H1 (cell line): Measurements from ENCODE around the gene TIGIT. TPM values are rescaled to one million over a fixed set of nuclear protein-coding genes. Genes with fewer than 3 reads are reported as not detected.

Experiments used
- CTCF ChIA-PET: fragments of 300-600 bp; sonication (Branson Sonifier 250); formaldehyde crosslinking; loops from one replicate; lab custom pipeline; 2021; ENCODE audit not compliant: partially characterized antibody; lab: Charles Lee
- POLR2A ChIA-PET: fragments of 300-600 bp; sonication (Branson Sonifier 250); formaldehyde crosslinking; loops from one replicate; lab custom pipeline; 2021; ENCODE audit warnings: inconsistent platforms; ENCODE audit not compliant: partially characterized antibody; lab: Charles Lee
- DNase-seq, 2 experiments: peaks; one replicate each; pipeline versions ENCODE4 v3.0.0 to v3.0.0-alpha.2; 2010 to 2022; ENCODE audit warnings: low spot score in 2 of 2, low read depth in 1 of 2, mixed read lengths in 1 of 2
- FAIRE-seq: peaks from 2 replicates; lab custom pipeline; 2011; peaks lifted over from hg19 to GRCh38; lab: Jason Lieb, UNC
- H2AFZ ChIP-seq: 2 replicates; pipeline ENCODE4 v1.8.1; 2012; ENCODE audit warnings: low read length, inconsistent platforms
- H2AK5ac ChIP-seq: 2 replicates; pipeline ENCODE4 v1.6.1; 2013; ENCODE audit warnings: low read depth, low read length
- H2BK120ac ChIP-seq: replicated peaks from 2 replicates; pipeline ENCODE3; 2013; ENCODE audit warnings: low read depth, low read length, inconsistent platforms
- H2BK12ac ChIP-seq: 2 replicates; pipeline ENCODE4 v1.6.1; 2013; ENCODE audit warnings: low read depth, low read length
- H2BK15ac ChIP-seq: 2 replicates; pipeline ENCODE4 v1.6.1; 2013; ENCODE audit warnings: low read length
- H2BK20ac ChIP-seq: 2 replicates; pipeline ENCODE4 v1.6.1; 2013; ENCODE audit warnings: low read length
- H2BK5ac ChIP-seq: 2 replicates; pipeline ENCODE4 v1.6.1; 2013; ENCODE audit warnings: low read depth, low read length
- H3K14ac ChIP-seq: 2 replicates; pipeline ENCODE4 v1.6.1; 2013; ENCODE audit warnings: inconsistent platforms; ENCODE audit not compliant: insufficient read length
- H3K18ac ChIP-seq: 2 replicates; pipeline ENCODE4 v1.6.1; 2013; ENCODE audit warnings: low read length; ENCODE audit errors: extremely low read depth
- H3K23ac ChIP-seq: 2 replicates; pipeline ENCODE4 v1.6.1; 2013; ENCODE audit warnings: inconsistent platforms; ENCODE audit not compliant: insufficient read length
- H3K23me2 ChIP-seq: 2 replicates; pipeline ENCODE4 v1.6.1; 2013; ENCODE audit warnings: low read depth, low read length
- H3K27ac ChIP-seq: 2 replicates; pipeline ENCODE4 v1.6.1; 2011; ENCODE audit warnings: low read depth, low read length, inconsistent platforms
- H3K27me3 ChIP-seq, 4 experiments: replicated peaks in 1 of 4; 1 replicate in 1 of 4; 2 replicates in 3 of 4; pipeline versions ENCODE4 v1.6.1 to v1.8.1; 2011 to 2013; ENCODE audit warnings: low read length in 3 of 4, mild to moderate bottlenecking in 3 of 4, inconsistent platforms in 2 of 4, mixed read lengths in 2 of 4, moderate library complexity in 1 of 4; ENCODE audit not compliant: control insufficient read depth in 3 of 4, insufficient read depth in 3 of 4; ENCODE audit errors: extremely low read depth in 1 of 4
- H3K36me3 ChIP-seq, 4 experiments: 2 replicates each; pipeline versions ENCODE4 v1.6.1 to v1.8.1; 2011 to 2013; ENCODE audit warnings: mild to moderate bottlenecking in 4 of 4, low read length in 3 of 4, moderate library complexity in 2 of 4, control low read depth in 1 of 4, inconsistent platforms in 1 of 4; ENCODE audit not compliant: insufficient read depth in 4 of 4, control insufficient read depth in 2 of 4
- H3K4ac ChIP-seq: replicated peaks from 2 replicates; pipeline ENCODE3; 2013; ENCODE audit warnings: low read length, low read depth, mixed read lengths, inconsistent platforms; ENCODE audit not compliant: insufficient read length
- H3K4me1 ChIP-seq, 4 experiments: replicated peaks in 1 of 4; 1 replicate in 1 of 4; 2 replicates in 3 of 4; pipeline versions ENCODE4 v1.6.1 to v1.8.1; 2011 to 2013; ENCODE audit warnings: low read length in 3 of 4, inconsistent platforms in 2 of 4, mixed read lengths in 1 of 4; ENCODE audit not compliant: insufficient read depth in 4 of 4, control insufficient read depth in 3 of 4
- H3K4me2 ChIP-seq, 2 experiments: 2 replicates each; pipeline versions ENCODE4 v1.6.1 to v1.8.1; 2011 to 2013; ENCODE audit warnings: low read depth in 2 of 2, low read length in 2 of 2, control low read depth in 1 of 2, inconsistent platforms in 1 of 2, mild to moderate bottlenecking in 1 of 2; ENCODE audit not compliant: insufficient read depth in 1 of 2
- H3K4me3 ChIP-seq, 4 experiments: fragments of 200-600, 300-600 bp in 1 of 4; sonication (generic), shearing (Covaris generic), sonication (Bioruptor Twin) in 1 of 4; 2 replicates each; pipeline versions ENCODE4 v1.5.1 to v1.8.1; 2011 to 2016; ENCODE audit warnings: low read length in 4 of 4, low read depth in 3 of 4, control low read depth in 2 of 4, inconsistent platforms in 2 of 4, mild to moderate bottlenecking in 2 of 4, mixed read lengths in 1 of 4, moderate library complexity in 1 of 4; ENCODE audit not compliant: insufficient read depth in 2 of 4; ENCODE audit errors: extremely low read depth in 1 of 4
- H3K56ac ChIP-seq: replicated peaks from 2 replicates; pipeline ENCODE3; 2013; ENCODE audit warnings: low read depth, mild to moderate bottlenecking, mixed read lengths, low read length, inconsistent platforms; ENCODE audit not compliant: insufficient read length
- H3K79me1 ChIP-seq: 2 replicates; pipeline ENCODE4 v1.6.1; 2013; ENCODE audit warnings: low read depth, low read length, control low read depth
- H3K79me2 ChIP-seq, 2 experiments: 2 replicates each; pipeline versions ENCODE4 v1.6.1 to v1.8.1; 2012 to 2013; ENCODE audit warnings: low read length in 2 of 2, mild to moderate bottlenecking in 2 of 2, inconsistent platforms in 1 of 2; ENCODE audit not compliant: insufficient read depth in 2 of 2, control insufficient read depth in 1 of 2
- H3K9ac ChIP-seq, 4 experiments: replicated peaks in 1 of 4; 1 replicate in 1 of 4; 2 replicates in 3 of 4; pipeline versions ENCODE4 v1.6.1 to v1.8.1; 2011 to 2013; ENCODE audit warnings: low read depth in 3 of 4, low read length in 3 of 4, control low read depth in 2 of 4, mild to moderate bottlenecking in 2 of 4, moderate library complexity in 2 of 4, inconsistent platforms in 1 of 4; ENCODE audit errors: extremely low read depth in 1 of 4
- H3K9me3 ChIP-seq, 2 experiments: 2 replicates each; pipeline versions ENCODE4 v1.6.1 to v1.8.1; 2012 to 2013; ENCODE audit warnings: mild to moderate bottlenecking in 2 of 2, moderate library complexity in 2 of 2, control low read depth in 1 of 2, inconsistent platforms in 1 of 2, low read depth in 1 of 2, low read length in 1 of 2, mixed read lengths in 1 of 2; ENCODE audit not compliant: insufficient read depth in 2 of 2
- H4K20me1 ChIP-seq, 2 experiments: replicated peaks in 1 of 2; 2 replicates each; pipeline versions ENCODE3 to v1.8.1; 2011 to 2013; ENCODE audit warnings: inconsistent platforms in 2 of 2, low read length in 2 of 2, mild to moderate bottlenecking in 1 of 2; ENCODE audit not compliant: insufficient read depth in 2 of 2, control insufficient read depth in 1 of 2
- H4K5ac ChIP-seq: 2 replicates; pipeline ENCODE4 v1.6.1; 2013; ENCODE audit warnings: low read length, low read depth, mixed read lengths, inconsistent platforms; ENCODE audit not compliant: insufficient read length
- H4K8ac ChIP-seq: 2 replicates; pipeline ENCODE4 v1.8.0; 2013; ENCODE audit warnings: mild to moderate bottlenecking, moderate library complexity, low read length, inconsistent platforms; ENCODE audit not compliant: insufficient read depth; ENCODE audit errors: extremely low read depth
- H4K91ac ChIP-seq: replicated peaks from 2 replicates; pipeline ENCODE3; 2013; ENCODE audit warnings: low read length, mixed read lengths, inconsistent platforms; ENCODE audit not compliant: insufficient read length
- BACH1 ChIP-seq: IDR thresholded peaks from 2 replicates; pipeline ENCODE4 v1.6.1; 2012; ENCODE audit warnings: low read length, improper control_type of control experiment
- CBX5 ChIP-seq: fragments of 300-800, 300-1000 bp; sonication (generic); IDR thresholded peaks from 2 replicates; pipeline ENCODE4 v1.7.1; 2016; ENCODE audit warnings: antibody characterized with exemption, low read length, low read depth
- E2F6 ChIP-seq: IDR thresholded peaks from 2 replicates; pipeline ENCODE4 v1.6.1; 2012; ENCODE audit warnings: inconsistent platforms
- JUN ChIP-seq: IDR thresholded peaks from 2 replicates; pipeline ENCODE4 v1.6.1; 2011; ENCODE audit warnings: low read depth, mild to moderate bottlenecking, improper control_type of control experiment, low read length
- MAFK ChIP-seq: IDR thresholded peaks from 2 replicates; pipeline ENCODE4 v1.6.1; 2012; ENCODE audit warnings: low read depth, mild to moderate bottlenecking, improper control_type of control experiment, low read length
- NANOG ChIP-seq: IDR thresholded peaks from 2 replicates; pipeline ENCODE4 v1.6.1; 2011; ENCODE audit warnings: low read length, low read depth, mild to moderate bottlenecking, inconsistent platforms; ENCODE audit not compliant: insufficient read depth, poor library complexity, severe bottlenecking
- PHF8 ChIP-seq: fragments of 200-600 bp; sonication (generic); conservative IDR thresholded peaks from 2 replicates; pipeline ENCODE4 v1.7.1; 2012; ENCODE audit warnings: low read depth, mild to moderate bottlenecking, inconsistent platforms, low read length, moderate library complexity
- POLR2A ChIP-seq, 2 experiments: IDR thresholded peaks; 1 replicate in 1 of 2; 2 replicates in 1 of 2; pipeline ENCODE4 v1.6.1; 2011; ENCODE audit warnings: low read depth in 2 of 2, low read length in 2 of 2, mild to moderate bottlenecking in 2 of 2; ENCODE audit errors: control extremely low read depth in 1 of 2
- RFX5 ChIP-seq: IDR thresholded peaks from 2 replicates; pipeline ENCODE4 v1.6.1; 2011; ENCODE audit warnings: low read depth, low read length, improper control_type of control experiment, borderline replicate concordance
- RXRA ChIP-seq: IDR thresholded peaks from 2 replicates; pipeline ENCODE4 v1.6.1; 2011; ENCODE audit warnings: low read depth, mild to moderate bottlenecking, low read length, moderate library complexity; ENCODE audit not compliant: insufficient read depth
- SP4 ChIP-seq: IDR thresholded peaks from 2 replicates; pipeline ENCODE4 v1.6.1; 2012; ENCODE audit warnings: low read length, inconsistent platforms
- TBP ChIP-seq: IDR thresholded peaks from 2 replicates; pipeline ENCODE4 v1.6.1; 2011; ENCODE audit warnings: low read depth, low read length, improper control_type of control experiment
- USF2 ChIP-seq: IDR thresholded peaks from 2 replicates; pipeline ENCODE4 v1.6.1; 2011; ENCODE audit warnings: low read length, improper control_type of control experiment
- YY1 ChIP-seq: IDR thresholded peaks from 2 replicates; pipeline ENCODE4 v1.6.1; 2011; ENCODE audit warnings: low read depth, mild to moderate bottlenecking, low read length
- WGBS, 2 experiments: shearing (Covaris generic) in 1 of 2; methylation state at CpG; one replicate each; pipeline versions ENCODE4 v1.1.6 to v1.1.7; 2013 to 2015; ENCODE audit warnings: low lambda C conversion rate in 2 of 2, mixed read lengths in 2 of 2, inconsistent platforms in 1 of 2, low coverage in 1 of 2, missing lambda C conversion rate in 1 of 2; ENCODE audit not compliant: insufficient replicate concordance in 2 of 2, insufficient coverage in 1 of 2, insufficient read length in 1 of 2; ENCODE audit errors: extremely low coverage in 1 of 2, missing lambda C conversion rate in 1 of 2; 5-methylcytosine and 5-hydroxymethylcytosine counted together
- polyA plus RNA-seq, 7 experiments: library from polyadenylated mRNA; depleted of rRNA in 3 of 7; stranded (reverse) in 5 of 7; unstranded in 2 of 7; fragments of >200 nt in 5 of 7; fragments of 200-250 nt in 2 of 7; gene quantifications; 1 replicate in 5 of 7; 2 replicates in 1 of 7; 4 replicates in 1 of 7; pipeline versions ENCODE4 v1.2.1 to v1.2.3, GENCODE V29; 2011 to 2013; ENCODE audit warnings: missing spikeins in 2 of 7, mixed read lengths in 2 of 7
- total RNA-seq: library from RNA; stranded (reverse); fragmentation: NEBNext Ultra II Directional; extraction: Animal tissue kit (Norgen Biotek cat#: 25700); gene quantifications from 2 replicates; pipeline ENCODE4 v1.2.1, GENCODE V29; 2021

The TIGIT gene
- total and polyA plus RNA-seq, 2 of the 8 experiments (the other 6 are each of a cell fraction or from before 2014, with no cell fraction given) = 0.02 TPM; not detected in 1

- Histone ChIP-seq H4K20me1 (no peaks in the 10 kb centered on the region), H3K18ac (no peak overlapping the region), H2BK120ac (no peak overlapping the region), H4K8ac (no peak overlapping the region), H3K36me3 (no peaks in the 10 kb centered on the region), H3K23ac (no peak overlapping the region), H2BK5ac (no peak overlapping the region), H2AFZ (no peak overlapping the region), H3K14ac (no peak overlapping the region), H3K4ac (no peak overlapping the region), H3K27ac (no peak overlapping the region), H3K4me2 (no peak overlapping the region), H2AK5ac (no peak overlapping the region), H4K5ac (no peak overlapping the region), H4K91ac (no peak overlapping the region), H2BK12ac (no peak overlapping the region), H3K79me2 (no peaks in the 10 kb centered on the region), H3K9ac (no peak overlapping the region), H3K79me1 (no peaks in the 10 kb centered on the region), H3K9me3 (no peaks in the 10 kb centered on the region), H3K56ac (no peak overlapping the region), H2BK15ac (no peak overlapping the region), H2BK20ac (no peak overlapping the region), H3K4me1 (no peaks in the 10 kb centered on the region), H3K23me2 (no peaks in the 10 kb centered on the region; the same call in 1 of the 2 replicates), H3K27me3 (no peaks in the 10 kb centered on the region), H3K4me3 (no peak overlapping the region)
- WGBS, 2 experiments = 95% methylated on average over 5 of the region's 5 CpGs; no CpG with 5 or more reads in 1 of the 2 experiments
- ChIA-PET CTCF (no interaction called here), POLR2A (no interaction called here)
- no peak for DNase-seq
- FAIRE-seq = no peak
- no peak for TF ChIP-seq JUN
- TF ChIP-seq MAFK = no peak
- no peak for TF ChIP-seq E2F6
- no peak for TF ChIP-seq NANOG
- TF ChIP-seq YY1 = no peak
- no peak for TF ChIP-seq POLR2A (IDR thresholded peaks at IDR 0.05; ENCODE audit: control extremely low read depth in 1 of 2, low read depth in 2 of 2, low read length in 2 of 2)
- TF ChIP-seq RXRA = no peak
- TF ChIP-seq SP4 = no peak
- TF ChIP-seq USF2 = no peak
- TF ChIP-seq PHF8 = no peak
- TF ChIP-seq RFX5 = no peak
- TF ChIP-seq CBX5 = no peak
- no peak for TF ChIP-seq TBP
- TF ChIP-seq BACH1 = no peak
Observed at GRCh38 chr3:114308830-114309229, 15.0 kb downstream of the TIGIT start.
